HT-29 (cell line): Measurements from ENCODE around the gene C6orf62. TPM values are rescaled to one million over a fixed set of nuclear protein-coding genes. Genes with fewer than 3 reads are reported as not detected.
"Not testable (repeated sequence)": the region's sequence is repeated elsewhere in the genome, so short reads cannot be mapped to it uniquely, and the experiment has no call there.

ENCODE experiments used
- DNase-seq: peaks from one replicate; pipeline ENCODE4 v3.0.0-alpha.2; 2015; ENCODE audit warnings: low spot score
- total RNA-seq: library from RNA; depleted of rRNA; stranded (reverse); fragments of >200 nt; shearing (Covaris generic); gene quantifications from 2 replicates; pipeline ENCODE4 v1.2.3, GENCODE V29; 2014; rRNA removed

The C6orf62 gene
- 50.6 and 52.4 TPM in 2 replicates for total RNA-seq

DNA sequence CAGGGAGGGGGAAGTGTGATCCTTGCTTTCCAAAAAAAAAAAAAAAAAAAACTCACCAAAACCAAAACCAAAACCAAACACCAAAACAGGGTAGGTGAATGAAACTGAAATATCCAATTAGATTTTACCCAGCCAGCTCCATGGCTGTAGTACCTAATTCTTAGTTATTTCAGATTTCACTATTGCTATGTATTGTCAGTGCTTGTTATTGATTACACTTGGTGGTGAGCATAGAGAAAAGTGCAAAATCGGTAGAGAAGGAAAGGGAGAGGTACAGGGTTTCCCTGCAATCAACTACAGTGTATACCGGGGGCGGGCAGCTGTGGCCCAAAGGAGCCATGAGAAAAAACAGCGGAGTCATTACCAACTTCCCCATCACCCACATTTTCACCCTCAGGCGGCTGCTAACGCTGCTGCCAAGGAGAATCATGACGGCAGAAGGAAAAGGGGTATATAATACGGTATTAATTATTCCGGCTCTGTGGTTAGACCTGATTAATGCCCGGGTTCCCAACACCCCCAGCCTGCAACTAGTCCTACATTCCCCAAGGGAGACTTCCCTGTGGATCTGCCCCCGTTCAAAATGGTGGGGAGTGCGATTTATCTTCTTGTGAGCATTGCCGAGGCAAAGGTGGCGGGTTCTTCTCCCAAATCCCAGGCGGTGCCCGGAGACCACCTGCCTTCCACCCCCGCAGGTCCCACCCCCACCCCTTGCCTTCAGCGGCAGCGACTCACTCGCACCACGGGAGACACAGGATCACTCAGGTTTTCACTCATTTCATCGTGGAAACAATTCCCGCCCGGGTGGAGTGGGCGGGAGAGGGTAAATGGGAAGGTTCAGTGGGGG, at the start of gene C6orf62:
TSS of gene C6orf62 (minus strand) at position 30 of the 847 bp plus-strand sequence. CDS start 486 bp downstream, outside the sequence.
- peak; percentile 52 for DNase-seq

- DNase-seq: no peak
These were observed 49.4 kb upstream of the C6orf62 start for GRCh38 chr6:24768361-24768760.

- DNase-seq: peak; percentile 54
These were observed 47.9 kb upstream of the C6orf62 start for GRCh38 chr6:24766680-24767462.

DNA sequence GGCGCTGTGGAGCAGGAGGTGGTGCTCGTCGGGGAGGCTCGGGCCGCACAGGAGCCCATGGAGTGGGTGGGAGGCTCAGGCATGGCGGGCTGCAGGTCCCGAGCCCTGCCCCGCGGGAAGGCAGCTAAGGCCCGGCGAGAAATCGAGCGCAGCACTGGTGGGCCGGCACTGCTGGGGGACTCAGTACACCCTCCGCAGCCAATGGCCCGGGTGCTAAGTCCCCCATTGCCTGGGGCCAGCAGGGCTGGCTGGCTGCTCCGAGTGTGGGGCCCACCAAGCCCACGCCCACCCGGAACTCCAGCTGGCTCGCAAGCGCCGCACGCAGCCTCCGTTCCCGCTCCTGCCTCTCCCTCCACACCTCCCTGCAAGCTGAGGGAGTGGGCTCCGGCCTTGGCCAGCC, 47.0 kb upstream of the C6orf62 start:
- not testable (repeated sequence) for DNase-seq

DNA sequence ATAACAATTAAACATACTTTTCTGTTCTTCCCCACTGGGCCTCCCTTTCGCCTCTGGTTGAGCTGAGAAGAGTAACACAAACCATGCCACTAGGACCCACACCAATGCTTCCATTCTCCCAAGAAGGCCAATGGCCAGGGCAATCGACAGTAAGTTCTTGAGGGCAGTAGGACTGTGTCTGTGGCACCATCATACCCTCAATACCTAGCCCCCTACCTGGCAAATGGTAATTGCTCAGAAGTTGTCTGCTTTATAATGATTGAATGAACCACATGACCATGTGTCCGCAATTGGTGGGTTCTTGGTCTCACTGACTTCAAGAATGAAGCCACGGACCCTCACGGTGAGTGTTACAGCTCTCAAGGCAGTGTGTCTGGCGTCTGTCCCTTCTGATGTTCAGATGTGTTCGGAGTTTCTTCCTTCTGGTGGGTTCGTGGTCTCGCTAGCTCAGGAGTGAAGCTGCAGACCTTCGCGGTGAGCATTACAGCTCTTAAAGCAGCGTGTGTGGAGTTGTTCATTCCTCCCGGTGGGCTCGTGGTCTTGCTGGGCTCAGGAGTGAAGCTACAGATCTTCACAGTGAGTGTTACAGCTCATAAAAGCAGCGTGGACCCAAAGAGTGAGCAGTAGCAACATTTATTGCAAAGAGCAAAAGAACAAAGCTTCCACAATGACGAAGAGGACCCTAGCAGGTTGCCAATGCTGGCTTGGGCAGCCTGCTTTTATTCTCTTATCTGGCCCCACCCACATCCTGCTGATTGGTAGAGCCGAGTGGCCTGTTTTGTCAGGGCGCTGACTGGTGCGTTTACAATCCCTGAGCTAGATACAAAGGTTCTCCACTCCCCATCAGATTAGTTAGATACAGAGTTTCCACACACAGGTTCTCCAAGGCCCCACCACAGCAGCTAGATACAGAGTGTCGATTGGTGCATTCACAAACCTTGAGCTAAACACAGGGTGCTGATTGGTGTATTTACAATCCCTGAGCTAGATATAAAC, 46.2 kb upstream of the C6orf62 start:
- DNase-seq: not testable (repeated sequence)

- no peak for DNase-seq
These were observed 44.6 kb upstream of the C6orf62 start for GRCh38 chr6:24763578-24763977.

- no peak for DNase-seq
These were observed 42.9 kb upstream of the C6orf62 start for GRCh38 chr6:24761851-24762250.

GRCh38 chr6:24761193-24761835, 42.4 kb upstream of the C6orf62 start:
- no peak for DNase-seq

- no peak for DNase-seq
These were observed 41.3 kb upstream of the C6orf62 start for GRCh38 chr6:24760210-24760609.

DNA sequence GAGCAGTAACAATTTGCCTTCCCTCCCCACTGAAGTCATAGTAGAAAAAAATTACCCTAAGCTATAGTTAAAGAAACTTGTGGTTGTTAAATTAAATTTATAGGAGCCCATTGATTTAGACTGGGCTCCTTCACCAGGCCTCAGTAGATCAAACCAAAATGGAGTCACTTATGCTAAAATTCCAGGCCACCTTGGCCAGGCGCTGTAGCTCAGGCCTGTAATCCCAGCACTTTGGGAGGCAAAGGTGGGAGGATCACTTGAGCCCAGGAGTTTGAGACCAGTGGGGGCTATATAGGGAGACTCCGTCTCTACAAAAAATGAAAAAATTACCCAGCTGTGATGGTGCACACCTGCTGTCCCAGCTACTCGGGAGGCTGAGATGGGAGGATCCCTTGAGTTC, 40.8 kb upstream of the C6orf62 start:
- no peak for DNase-seq

- DNase-seq: no peak
These were observed 38.7 kb upstream of the C6orf62 start for GRCh38 chr6:24757611-24758010.

DNA sequence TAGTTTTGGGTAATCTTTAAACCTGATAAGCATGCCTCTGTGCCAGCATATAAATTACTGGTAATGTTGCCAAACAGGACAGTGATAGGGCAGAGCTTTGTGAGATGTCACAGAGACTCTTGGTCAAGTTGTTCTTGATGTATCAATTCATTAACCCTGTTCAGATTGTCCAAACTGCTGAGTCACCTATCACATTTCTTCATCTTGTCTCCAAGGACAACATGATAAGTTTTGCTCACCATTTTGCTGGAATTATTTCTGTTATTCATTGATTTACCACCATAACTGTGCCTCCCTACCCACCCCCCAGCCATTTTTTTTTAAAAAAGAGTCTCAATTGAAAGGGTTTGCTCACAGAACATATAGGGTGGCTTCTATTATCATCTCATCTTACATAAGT, 36.3 kb upstream of the C6orf62 start:
- DNase-seq: peak; percentile 10

DNA sequence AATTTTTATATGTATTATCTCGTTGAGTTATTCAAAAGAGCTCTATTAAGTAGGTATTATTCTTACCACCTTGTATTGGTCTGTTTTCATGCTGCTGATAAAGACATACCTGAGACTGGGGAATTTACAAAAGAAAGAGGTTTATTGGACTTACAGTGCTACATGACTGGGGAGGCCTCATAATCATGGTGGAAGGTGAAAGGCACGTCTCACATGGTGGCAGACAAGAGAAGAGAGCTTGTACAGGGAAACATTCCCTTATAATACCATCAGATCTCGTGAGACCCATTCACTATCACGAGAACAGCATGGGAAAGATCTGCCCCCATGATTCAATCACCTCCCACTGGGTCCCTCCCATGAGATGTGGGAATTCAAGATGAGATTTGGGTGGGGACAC, 35.4 kb upstream of the C6orf62 start:
- not testable (repeated sequence) for DNase-seq

- no peak for DNase-seq
These were observed 34.6 kb upstream of the C6orf62 start for GRCh38 chr6:24753545-24753944.

- DNase-seq: no peak
These were observed 34.1 kb upstream of the C6orf62 start for GRCh38 chr6:24752917-24753492.

DNA sequence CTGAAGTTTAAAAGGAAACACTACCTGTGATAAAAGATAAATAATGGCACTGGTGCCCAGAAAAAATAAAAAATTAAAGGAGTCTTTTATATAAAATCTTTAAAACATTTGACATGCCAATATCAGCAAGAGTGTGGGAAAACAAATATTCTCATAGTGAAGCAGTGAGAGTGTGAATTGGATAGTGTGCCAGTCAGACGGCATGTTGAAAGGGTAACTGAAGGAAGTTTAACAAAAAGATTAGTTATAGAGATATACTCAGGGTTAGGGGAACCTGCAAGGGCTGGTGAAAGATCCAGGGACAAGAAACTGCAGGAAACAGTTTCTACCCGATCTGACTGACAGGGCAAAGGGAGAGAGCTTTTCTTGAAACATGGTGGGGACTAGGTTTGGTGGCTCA, 33.5 kb upstream of the C6orf62 start:
- DNase-seq: no peak

- not testable (repeated sequence) for DNase-seq
These were observed 31.9 kb upstream of the C6orf62 start for GRCh38 chr6:24750878-24751277.

- no peak for DNase-seq
These were observed 30.3 kb upstream of the C6orf62 start for GRCh38 chr6:24749297-24749696.

DNA sequence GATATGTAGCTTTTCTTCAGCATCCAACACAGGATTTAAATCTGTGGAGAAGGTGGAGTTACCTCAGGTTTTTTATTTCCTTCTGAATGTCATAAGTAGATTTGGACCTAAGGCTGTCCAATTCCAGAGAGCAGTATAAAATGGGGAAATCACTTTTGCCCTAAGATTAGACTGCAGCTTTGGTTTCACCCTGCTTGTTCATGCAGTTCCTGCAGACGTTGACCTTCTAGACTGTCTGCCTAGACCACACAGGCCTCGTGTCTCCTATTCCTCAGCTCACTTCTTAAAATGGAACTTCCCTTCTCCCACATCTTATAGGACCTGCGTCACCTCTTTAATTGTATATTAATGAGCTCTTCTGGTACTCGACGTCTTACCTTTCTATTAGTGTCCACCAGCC, 26.0 kb upstream of the C6orf62 start:
- DNase-seq: no peak

- DNase-seq: no peak
These were observed 25.0 kb upstream of the C6orf62 start for GRCh38 chr6:24743944-24744335.
